DOHH2 (cell line): Measurements from ENCODE around the gene NOL4L.

ENCODE experiments used
- EZH2phosphoT487 ChIP-seq: fragments of 200-600 bp; sonication (generic); IDR thresholded peaks from 2 replicates; pipeline ENCODE4 v1.6.1; 2017; ENCODE audit warnings: borderline replicate concordance, mild to moderate bottlenecking, antibody characterized with exemption, low read length, moderate library complexity, mixed read lengths
- TF ChIP-seq, protein P1 (sequence below): fragments of 200-600 bp; sonication (generic); IDR thresholded peaks from one replicate; pipeline ENCODE4 v1.5.1; 2014; ENCODE audit warnings: antibody characterized with exemption, mild to moderate bottlenecking, low read depth, low read length; ENCODE audit not compliant: poor library complexity, severe bottlenecking

DNA sequence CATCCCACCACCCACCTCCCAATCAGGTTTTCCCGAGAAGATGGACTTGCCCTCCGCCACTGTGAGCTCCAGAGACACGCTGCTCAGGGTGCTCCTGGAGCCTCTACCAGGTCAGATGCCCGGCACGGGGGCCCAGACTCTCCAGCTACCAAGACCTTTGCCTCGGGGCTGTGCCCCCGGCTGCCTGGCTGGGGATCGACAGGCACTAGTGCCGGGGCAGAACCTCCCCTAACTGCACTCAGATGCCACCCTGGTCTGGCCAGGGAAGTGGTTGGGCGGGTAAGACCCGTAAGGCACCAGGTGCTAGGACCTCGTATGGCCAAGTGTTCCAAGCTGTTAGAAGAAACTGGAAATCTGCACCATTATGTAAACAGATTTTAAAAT is 126.3 kb downstream of the NOL4L start:
- TF ChIP-seq, protein P1, sequence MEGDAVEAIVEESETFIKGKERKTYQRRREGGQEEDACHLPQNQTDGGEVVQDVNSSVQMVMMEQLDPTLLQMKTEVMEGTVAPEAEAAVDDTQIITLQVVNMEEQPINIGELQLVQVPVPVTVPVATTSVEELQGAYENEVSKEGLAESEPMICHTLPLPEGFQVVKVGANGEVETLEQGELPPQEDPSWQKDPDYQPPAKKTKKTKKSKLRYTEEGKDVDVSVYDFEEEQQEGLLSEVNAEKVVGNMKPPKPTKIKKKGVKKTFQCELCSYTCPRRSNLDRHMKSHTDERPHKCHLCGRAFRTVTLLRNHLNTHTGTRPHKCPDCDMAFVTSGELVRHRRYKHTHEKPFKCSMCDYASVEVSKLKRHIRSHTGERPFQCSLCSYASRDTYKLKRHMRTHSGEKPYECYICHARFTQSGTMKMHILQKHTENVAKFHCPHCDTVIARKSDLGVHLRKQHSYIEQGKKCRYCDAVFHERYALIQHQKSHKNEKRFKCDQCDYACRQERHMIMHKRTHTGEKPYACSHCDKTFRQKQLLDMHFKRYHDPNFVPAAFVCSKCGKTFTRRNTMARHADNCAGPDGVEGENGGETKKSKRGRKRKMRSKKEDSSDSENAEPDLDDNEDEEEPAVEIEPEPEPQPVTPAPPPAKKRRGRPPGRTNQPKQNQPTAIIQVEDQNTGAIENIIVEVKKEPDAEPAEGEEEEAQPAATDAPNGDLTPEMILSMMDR = no peak
- no peak for TF ChIP-seq EZH2phosphoT487
